SK-N-DZ (cell line): ENCODE measurements around the gene TSPAN2.

ENCODE experiments used
- DNase-seq: peaks from one replicate; pipeline ENCODE4 v3.0.0-alpha.2; 2015; ENCODE audit warnings: low spot score

The TSPAN2 gene

DNA sequence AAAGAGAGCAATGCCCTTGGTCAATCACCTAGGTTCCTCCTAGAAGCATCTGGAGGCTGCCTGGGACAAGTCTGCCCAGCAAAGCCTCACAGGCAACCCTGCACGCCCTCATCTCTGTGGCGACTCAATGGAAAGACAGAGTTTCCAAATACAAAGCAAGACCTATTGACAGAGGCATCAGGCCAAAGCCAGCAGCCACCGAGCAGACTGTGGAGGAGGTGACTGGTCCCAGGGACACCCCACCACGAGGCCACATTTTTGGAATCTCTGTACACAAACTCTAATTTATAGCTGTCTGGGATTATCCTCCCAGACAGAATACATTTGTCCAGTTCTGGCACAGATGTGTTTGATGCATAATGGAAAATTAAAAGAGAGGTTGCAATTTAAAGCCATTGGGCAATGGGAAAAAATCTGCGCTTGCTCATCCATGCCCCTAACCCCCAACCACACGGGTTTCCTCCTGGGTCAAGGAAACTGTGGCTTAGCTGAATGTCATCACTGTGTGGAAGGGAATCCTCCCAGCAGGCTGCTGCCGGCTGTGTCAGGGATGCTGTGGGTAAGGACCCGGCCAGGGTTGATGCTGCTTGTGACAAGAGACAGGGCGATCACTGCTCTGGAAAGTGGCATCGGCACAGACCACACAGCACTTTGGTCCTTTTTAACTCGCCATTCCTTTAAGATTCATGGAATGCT, 14.3 kb downstream of the TSPAN2 start:
- no peak for DNase-seq

DNA sequence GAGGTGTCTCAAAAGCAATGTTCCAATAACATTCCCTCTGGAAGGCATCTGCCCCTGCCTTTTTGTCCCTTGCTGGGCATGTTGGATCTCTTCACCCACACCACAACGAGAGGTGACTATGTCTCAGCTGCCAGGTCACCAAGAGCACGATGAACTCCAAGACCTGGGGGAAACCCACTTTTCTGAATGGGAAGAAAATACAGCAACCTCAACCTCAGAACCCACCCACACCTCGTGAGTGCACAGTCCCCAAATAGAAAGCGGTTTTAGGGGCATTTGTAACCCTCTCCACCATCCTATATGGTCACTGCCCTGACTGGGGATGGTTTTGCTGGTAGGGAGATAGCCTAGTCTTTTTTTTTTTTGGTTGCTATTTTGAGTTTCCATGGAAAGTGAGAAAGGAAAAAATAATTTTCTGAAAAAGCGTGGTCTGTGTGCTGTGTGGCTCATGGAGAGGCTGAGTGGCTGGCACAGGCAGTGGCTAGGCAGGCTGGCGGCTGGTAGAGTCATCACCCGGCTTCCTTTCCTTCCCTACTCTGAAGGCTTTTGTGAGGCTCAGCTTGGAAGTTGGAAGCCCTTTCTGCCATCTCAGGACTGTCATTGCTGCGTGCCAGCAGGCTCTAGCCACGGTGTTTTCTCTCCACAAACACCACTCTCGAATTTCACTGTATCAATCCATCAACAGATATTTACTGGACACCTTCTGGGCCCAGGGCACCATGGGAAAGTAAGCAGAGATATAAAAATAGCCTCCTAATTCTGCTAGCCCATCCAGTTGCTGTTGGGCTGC, 15.8 kb downstream of the TSPAN2 start:
- DNase-seq, result no peak

DNA sequence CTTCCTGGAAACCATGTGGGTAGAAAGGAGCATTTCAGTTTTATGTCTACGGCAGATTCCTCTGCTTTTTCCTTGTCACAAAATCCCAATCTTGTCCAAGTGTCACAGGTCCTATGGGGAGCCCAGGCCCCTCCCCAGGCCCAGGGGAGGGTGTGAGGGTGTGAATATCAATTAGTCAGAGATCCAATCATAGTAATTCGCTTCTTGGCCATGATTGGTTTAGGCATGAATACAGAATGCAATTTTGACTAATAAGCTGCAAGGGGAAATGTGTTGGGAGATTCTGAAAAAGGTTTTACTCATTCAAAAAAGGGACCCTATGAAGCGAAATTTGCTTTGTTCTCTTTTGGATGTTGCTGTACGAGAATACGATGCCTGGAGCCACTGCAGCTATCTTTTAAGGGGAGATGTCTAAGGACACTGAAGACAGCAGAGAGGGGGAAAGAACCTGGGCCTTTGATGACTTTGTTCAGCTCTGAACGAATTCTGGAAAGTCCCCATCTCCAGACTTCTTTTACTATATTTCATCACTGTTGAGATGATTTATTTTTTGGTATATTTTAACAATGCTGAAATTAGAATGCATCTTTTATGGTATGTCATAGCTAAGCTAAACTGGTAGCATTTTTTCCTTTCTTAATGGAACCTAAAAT, 18.2 kb downstream of the TSPAN2 start:
- no peak for DNase-seq

DNA sequence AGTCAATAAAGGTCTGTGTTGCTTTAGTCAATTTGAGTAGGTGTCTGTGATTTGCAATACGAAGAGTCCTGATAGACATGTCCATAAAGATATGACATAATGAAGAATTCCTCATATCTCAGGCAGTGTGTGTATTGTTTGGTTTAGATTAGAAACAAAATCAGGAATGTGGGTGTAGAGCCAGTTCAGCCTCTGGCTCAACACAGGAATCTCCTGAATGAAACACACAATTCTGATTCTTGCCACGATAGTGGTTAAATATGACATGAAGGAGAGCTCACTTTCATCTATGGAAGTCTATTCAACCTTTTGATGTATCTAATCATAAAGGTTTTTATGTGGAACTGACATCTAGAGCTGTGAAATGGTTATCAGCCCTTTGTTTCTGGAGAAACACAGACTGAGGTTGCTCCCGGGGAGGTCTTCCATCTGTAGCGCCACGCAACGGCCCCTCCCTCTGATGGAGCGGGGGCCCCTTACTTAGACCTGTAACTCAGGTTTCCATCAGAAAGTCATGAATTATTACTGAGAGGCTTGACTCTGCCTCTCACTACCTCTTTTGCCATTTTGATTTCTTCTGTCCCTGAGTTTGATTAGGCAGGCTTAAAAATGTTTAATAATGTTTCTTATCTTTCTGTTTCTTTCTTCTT, 19.5 kb downstream of the TSPAN2 start:
- no peak for DNase-seq

DNA sequence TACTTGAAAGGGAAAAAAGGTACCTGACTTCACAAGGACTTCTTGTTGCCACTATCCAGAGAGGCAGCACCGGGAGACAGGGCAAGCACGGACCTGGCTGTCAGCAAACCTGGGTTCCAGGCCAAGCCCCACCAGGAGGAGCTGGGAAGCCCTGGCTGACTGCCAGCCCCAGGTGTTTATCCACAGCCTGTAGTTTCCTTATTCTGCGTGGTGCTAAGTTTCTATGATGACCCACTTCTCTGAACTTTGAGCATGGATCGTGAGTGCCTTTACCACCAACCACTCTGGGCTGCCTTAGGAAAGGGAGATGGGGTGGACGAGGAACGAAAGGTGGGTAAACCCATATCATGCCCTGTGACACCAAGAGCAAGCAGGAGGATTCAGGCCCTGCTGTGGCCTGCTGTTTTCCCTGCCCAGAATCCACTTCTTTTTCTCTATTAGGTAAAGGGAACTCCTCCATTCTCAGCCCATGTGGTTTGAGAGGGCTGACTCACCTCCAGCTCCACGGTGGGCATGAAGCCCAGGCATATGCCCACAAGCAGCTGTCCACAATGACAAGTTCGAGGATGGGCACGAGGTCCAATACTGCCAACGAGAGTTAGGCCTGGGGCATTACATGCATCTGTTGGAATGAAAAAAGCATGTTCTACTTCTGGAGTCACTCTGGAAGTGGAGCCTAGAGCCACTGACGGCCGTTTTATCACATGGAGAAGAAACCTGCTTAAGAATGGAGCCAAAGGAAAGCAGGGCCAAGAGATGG, 20.3 kb downstream of the TSPAN2 start:
- DNase-seq, result no peak

DNA sequence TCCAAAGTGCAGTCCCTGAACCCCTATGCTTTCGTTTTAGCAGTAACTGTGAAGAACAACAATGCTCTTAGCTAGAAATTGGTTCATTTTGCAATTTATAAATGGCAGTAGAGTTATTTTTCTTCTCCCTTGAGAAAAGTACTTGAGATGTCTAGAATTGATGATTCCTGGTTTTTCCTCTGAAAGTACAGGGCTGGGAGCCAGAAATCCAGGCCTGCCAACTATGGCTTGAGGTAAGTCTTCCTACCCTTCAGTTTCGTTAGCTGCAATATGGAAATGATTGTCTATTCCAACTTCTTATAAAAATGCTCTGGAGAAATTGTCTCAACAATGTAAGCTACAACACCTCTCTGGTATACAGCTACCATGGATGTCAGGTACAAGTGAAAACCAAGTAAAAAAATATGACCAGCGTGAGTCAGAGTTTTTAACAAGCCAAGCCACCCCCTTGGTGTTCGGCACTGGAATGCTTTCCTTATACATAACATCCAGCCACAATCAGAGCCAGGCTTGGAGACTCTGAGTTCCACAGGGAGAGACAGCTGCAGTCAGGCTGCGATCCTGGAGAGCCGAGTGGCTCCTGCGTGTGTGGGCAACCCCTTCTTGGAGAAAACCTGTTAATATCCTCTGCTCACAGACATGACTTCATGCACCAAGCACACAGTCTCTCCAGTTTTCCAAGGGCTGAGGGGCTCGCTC, 22.0 kb downstream of the TSPAN2 start:
- no peak for DNase-seq

DNA sequence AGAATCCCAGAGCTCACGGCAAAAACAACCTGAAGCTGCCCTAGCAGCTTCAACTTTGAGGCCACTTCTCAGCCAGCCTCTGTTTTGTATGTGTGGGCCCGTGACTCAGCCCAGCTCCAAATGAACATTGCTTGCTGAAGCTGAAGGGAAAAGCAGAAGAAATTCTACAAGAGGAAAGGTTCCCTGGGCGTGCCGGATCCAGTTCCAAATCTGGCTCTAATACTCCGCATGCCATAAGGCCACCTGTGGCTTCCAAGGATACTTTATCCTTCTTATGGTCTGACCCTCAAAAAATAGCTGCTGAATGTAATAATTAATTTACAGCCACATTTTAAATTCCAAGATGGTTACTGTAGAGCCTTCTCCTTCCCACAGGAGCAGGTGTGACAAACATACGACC, 24.3 kb downstream of the TSPAN2 start:
- no peak for DNase-seq

DNA sequence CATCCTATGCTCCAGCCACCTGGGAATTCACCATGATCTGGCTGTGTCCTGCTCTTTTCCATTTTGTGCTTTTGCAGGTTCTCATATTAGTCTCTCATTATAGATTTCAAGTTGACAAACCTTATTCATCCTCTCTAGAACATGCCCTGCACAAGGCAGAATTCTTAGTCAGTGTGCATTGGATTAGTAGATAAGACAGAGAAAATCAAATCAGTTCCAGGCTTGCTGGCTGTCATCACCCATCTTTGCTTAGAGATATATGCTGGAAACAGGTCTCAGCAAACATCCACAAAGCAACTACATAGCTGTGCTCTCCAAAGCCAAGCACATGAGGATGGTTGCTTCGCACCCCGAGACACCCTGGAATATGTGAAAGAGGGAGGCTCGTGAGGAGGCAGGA, 24.8 kb downstream of the TSPAN2 start:
- DNase-seq, result peak; percentile 10

DNA sequence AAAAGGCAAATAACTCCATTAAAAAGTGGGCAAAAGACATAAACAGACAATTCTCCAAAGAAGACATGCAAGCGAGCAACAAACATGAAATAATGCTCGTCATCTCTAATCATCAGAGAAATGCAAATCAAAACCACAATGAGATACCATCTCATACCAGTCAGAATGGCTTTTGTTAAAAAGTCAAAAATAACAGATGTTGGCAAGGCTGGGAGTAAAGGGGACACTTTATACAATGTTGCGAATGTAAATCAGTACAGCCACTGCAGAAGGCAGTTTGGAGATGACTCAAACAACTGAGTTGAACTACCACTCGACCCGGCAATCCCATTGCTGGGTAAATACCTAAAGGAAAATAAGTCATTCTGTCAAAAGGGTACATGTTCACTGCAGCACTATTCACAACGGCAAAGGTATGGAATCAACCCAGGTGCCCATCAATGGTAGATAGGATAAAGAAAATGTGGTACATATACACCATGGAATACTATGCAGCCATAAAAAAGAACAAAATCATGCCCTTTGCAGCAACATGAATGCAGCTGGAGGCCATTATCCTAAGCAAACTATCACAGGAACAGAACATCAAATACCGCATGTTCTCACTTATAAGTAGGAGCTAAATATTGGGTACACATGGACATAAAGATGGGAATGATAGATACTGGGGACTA, 25.9 kb downstream of the TSPAN2 start:
- DNase-seq, result no peak

DNA sequence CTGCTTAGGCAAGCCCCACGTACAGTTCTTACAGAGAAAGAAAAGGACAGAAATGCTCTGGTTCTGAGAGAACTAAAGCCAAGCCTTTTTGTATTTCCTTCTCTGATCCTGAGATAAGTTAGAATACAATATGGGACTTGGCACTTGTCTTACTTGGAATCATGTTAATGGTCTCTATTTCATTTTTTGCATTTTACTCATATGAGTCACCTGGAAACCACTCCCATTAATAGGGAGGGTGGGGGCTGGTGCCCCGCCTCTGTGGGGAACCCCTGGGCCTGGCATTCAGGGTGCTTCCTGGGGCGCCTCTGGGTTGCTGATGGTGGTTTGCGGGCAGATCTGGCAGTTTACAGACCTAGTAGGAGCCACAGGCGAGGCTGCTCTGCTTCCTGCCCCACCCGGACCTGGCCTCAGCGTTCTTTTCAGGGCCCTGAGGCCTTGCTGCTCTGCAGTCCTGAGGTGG, 26.7 kb downstream of the TSPAN2 start:
- DNase-seq, result no peak

DNA sequence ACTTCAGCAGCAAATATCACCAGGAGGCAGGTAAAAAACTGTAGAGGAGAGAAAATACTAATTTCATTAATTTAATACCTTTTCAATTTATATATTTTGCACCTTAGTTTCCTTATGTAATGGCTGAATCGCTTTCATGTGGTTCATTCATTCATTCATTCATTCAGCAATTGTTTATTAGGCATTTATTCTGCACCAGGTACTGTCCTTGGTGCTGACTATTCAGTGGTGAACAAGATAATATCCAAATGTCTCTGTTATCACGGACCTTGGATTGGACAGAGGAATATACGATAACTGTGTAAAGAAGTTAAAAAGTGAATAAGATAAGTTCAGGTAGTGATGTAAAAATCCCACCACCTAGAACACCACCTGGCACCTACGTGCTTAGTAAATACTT, 28.8 kb downstream of the TSPAN2 start:
- no peak for DNase-seq

DNA sequence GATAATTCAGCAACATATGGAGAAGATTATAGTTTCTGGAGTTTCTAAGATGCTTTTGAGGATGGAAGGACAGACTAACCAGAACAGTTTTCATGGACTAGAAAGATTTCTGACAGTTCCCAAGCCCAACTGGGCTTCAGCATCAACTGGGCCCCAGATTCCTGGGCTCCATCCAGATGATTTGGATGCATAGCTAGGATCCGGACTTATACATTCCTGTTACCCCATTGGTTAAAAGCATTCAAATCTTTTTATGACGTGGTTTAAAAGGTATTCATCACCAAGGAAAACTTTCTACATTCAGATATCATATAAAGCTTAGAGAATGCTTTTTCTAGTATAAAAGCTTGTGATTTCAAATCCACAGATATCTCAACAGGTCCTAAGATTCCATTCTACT, 30.0 kb downstream of the TSPAN2 start:
- DNase-seq, result no peak

DNA sequence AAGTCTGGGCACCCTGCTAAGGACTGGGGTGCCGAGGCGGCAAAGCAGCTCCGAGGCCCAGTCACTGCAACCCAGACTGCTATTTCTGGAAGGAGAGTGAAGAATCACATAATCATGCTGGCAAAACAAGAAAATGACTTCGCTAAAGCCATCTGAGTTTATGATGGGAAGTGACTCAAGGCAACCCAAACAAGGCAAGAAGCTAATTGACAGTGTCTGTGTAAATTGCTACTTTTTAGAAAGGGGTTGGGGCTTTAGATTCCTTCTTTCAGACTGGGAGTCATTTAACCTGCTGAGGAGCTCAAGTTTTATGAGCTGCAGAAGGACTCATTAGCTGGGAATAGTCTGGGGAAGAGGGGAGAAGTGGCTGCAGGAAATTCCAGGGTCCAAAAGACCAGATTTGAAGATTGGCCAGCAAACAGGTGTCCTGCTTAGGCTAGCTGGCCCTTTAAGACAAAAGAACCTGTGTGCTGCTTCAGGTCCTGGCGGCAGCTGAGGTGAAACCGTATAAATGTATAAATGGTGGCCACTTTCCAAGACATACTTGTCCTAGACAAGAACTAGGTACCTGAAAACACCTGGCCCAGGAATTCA, 31.5 kb downstream of the TSPAN2 start:
- DNase-seq, result no peak

DNA sequence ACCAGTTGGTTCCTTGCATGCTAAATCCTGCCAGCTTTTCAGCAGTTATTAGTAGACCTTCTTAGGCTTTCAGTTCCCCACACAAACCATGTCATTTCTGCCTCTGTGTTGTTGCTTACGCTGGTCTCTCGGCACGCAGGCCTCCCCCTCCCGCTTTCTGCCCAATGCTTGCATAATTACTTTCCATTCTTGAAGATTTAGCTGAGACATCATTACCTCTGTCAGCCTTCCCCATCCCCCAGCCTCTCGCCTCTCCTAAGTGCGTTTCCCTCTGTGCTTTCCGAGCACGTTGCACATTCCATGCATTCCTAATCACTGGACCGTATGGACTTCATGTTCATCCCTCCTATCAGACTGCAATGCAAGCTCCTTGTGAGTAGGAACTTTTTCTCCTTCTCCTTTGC, 32.9 kb downstream of the TSPAN2 start:
- DNase-seq, result no peak

DNA sequence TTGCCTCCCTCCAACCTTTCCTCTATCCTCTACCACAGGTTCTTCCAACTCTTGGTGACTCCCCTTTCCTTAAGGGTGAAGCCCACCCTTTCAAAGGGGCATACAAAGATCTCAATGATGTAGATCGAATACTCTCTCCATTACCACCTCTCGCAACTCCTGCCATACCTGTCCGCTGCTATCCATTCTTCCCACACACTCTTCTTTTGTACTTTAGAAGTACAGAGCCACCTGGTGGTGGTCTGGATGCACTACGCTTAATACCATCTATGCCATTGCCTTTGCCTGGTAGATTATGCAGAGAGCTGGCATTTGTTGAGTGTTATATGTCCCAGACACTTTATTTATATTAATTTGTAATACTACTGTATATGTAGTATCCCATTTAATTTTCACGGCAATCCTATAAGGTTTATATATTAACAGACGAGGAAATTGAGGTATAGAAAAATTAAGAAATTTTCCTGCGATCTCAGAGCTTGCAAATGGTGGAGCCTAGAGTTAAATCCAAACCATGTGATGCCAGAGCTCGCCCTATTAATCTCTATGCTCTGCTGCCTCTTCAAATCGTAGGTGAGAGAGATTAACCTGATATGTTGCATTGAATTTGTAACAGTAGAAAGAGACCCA, 36.7 kb downstream of the TSPAN2 start:
- DNase-seq, result peak; percentile 54

DNA sequence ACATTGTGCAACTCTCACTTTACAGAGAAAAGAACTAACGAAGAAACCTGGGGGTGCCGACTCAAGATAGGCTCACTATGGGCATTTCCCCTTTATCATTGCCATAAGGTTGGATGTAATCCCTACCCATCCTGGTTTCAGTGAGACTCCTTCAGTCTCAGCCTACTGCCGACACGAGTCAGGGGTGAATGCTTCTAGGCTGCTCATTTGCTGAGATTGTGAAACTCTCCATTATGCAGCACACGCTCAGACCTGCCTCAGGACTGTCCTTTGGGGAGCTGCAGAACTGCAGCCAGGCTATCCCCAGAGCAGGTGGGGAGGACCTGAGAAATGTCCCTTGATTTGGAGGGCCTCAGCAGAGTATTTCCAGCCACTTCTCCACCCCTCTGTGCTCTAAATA, 37.5 kb downstream of the TSPAN2 start:
- no peak for DNase-seq

DNA sequence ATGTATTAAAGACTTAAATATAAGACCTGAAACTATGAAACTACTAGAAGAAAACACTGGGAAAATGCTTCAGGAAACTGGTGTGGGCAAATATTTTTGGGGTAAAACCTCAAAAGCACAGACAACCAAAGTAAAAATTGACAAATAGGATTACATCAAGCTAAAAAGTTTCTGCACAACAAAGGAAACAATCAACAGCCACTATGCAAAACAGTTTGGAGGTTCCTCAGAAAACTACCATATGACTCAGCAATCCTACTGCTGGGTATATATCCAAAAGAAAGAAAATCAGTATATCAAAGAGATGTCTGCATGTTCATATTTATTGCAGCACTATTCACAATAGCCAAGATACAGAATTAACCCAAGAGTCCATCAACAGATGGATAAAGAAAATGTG, 42.6 kb downstream of the TSPAN2 start:
- no peak for DNase-seq

DNA sequence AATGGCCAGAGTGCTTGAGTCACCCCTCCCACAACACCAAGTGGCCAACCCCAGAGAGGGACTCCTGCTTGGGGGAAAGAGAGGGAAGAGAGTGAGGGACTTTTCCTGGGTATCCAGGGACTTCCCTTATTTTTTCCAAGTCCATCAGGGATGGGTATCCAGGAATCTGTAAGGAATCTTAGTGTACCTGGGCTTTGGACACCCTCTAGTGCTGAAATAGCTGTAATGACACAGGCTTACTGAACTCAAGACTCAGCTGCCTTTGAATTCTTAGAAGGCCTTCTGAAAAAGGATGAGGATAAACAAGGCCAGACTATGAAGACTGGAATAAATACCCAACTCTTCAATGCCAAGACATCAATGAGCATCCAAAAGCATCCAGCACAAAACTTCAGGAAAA, 47.6 kb downstream of the TSPAN2 start:
- DNase-seq, result no peak

DNA sequence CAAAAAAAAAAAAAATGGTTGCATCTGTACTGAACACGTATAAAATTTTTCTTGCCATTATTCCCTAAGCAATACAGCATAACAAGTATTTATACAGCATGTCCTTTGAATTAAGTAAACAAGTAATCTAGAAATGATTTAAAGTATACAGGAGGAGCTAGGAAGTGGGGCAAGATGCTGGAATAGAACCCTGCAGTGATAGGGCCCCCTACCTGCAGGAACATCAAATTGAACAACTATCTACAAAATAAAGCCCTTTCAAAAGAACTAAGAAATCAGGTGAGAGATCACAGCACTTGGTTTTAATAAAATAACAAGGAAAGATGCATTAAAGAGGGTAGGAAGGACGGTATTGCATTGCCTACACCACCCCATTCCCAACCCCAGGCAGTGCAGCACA, 48.8 kb downstream of the TSPAN2 start:
- DNase-seq, result no peak
